ENCODE results near the gene ZNF571. TPM values are rescaled to one million over a fixed set of nuclear protein-coding genes. Genes with fewer than 3 reads are reported as not detected.

The ZNF571 gene
- total RNA-seq, 2 donors from 2014 or later = 2.5 to 3.3 TPM

Other genes with a start within 250 kb of the ZNF571 start
- 1 to 10 TPM; 4.9 to 5.1 TPM for gene ZNF527, start 223.7 kb downstream of the ZNF571 start, total RNA-seq
- 1 to 10 TPM; 3.2 to 5.2 TPM for gene ZNF569, start 127.3 kb downstream of the ZNF571 start, total RNA-seq
- 1 to 10 TPM; 4.9 to 5.7 TPM for gene ZNF570, start 125.4 kb downstream of the ZNF571 start, total RNA-seq
- 1 to 10 TPM; 3.2 to 4.4 TPM for gene ZNF793, start 87.9 kb downstream of the ZNF571 start, total RNA-seq
- 1 to 10 TPM in 1 of 2 donors, under 1 TPM in 1; 0.58 to 2.1 TPM for gene ZNF540, start 84 bp upstream of the ZNF571 start, total RNA-seq
- gene ZFP30, start 60.7 kb upstream of the ZNF571 start, total RNA-seq = 10 to 100 TPM in 1 of 2 donors, 1 to 10 TPM in 1; 5.1 to 14.5 TPM
- 1 to 10 TPM; 4.2 to 9.4 TPM for gene ZNF607, start 125.0 kb upstream of the ZNF571 start, total RNA-seq
- 1 to 10 TPM; 4.9 to 9.8 TPM for gene ZNF573, start 184.8 kb upstream of the ZNF571 start, total RNA-seq